Measurements from ENCODE around the gene STYXL1. TPM values are rescaled to one million over a fixed set of nuclear protein-coding genes. Genes with fewer than 3 reads are reported as not detected.
A peak's percentile ranks its signal among the peaks of the same experiment; 100 is the strongest.

STYXL1 gene
- total RNA-seq, 1 donor from 2014 or later = 49.8 TPM

DNA sequence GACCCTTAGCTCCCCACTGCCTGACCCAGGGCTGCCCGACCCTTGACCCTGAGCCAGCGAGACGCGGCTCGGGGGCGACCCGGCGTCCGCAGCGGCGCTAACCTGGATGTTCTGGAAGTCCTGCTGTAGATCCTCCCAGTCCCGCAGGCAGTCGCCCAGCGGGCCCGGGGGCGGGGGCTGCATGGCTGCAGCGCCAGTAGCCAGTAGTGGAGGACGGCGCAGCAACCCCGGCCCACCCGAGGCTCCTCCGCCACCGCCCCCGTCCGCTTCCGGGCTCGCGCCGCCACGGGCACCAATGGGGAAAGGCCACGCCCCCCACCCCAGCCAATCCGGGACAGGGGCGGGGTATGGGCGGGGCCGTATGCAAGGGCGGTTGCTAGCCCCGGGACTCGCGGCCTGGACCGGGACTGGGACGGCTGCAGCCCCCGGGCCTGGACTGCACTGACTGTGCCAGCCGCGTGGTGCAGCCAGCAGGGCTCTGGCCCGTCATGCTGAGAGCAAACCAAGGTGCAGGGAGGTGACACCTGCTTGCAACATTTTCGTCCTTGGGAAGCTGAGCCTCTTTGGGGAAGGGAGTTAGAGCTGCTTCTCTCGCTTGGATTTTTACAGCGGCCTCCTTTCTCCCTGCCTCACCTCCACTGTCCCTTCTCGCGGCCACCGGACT lies 53.3 kb downstream of the STYXL1 start, which contains the start of gene TMEM120A:
TSS of gene TMEM120A (minus strand) at position 208 of the 664 bp plus-strand sequence. CDS start at position 183, 25 bp downstream.
- peak; percentile 98 for DNase-seq (ENCODE audit: low read depth)

DNA sequence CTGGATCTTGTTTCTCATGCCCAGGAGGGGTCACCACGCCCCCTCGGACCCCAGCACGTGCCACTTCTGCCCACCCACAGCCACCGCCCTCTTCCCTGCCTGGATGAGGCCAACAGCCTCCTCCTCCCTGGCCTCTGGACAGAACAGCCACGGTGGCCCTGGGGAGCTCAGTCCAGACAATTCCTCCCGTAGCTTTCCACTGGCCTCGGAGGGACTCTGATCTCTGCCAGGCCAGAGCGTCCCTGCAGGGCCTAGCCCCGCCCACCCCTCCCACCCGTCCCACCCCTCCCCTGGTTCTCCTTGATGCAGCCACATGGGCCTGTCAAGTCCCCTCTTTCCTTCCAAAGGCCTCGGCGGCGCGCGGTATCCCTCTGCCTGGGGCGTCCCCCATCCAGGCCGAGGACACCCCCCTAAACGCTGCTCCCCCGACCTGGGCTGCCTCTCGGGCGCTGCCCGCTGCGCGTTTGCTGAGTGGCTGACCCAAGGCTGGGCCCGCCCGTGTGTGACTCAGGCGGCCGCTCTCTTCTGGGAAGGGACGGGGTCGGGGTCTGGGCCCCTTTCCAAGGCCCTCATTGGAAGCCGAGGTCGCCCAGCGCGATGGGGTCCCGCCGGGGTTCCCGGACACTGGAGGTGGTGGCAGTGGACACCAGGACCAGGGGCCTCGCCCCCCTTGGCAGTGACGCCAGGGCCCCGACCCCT lies 54.0 kb downstream of the STYXL1 start:
- DNase-seq (ENCODE audit: low read depth) = peak; percentile 100

DNA sequence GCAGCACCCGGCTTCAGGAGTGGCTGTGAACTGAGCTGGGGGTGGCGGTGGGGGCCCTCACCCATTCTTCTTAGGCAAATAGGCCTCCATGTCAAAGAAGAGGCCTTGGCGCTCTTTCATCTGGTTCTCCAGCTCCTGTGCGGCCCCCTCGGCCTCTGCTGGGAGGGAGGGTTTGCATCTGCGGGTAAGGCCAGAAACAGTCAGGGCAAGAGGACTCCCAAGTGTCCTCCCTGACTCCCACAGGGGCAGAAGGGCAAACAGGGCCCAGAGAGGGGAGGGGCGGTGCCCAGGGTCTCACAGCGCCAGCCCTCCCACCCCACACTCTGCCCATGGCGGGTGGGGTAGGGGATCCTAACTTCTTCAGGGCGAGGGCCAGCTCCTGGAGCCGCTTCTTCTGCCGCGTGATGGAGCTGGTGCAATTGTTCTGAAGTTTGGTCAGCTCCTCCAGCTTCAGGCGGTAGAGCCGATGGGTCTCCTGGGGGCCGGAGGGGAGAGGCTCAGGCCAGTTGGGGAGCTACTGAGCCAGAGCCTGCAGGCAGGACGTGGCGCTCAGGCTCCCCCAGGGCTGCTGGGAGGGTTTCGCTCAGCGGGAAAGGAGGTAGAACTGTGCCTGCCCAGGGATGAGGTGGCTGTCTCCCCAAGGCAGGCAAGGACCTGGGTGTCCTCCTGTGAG lies 55.6 kb downstream of the STYXL1 start:
- no peak for DNase-seq (ENCODE audit: low read depth)

DNA sequence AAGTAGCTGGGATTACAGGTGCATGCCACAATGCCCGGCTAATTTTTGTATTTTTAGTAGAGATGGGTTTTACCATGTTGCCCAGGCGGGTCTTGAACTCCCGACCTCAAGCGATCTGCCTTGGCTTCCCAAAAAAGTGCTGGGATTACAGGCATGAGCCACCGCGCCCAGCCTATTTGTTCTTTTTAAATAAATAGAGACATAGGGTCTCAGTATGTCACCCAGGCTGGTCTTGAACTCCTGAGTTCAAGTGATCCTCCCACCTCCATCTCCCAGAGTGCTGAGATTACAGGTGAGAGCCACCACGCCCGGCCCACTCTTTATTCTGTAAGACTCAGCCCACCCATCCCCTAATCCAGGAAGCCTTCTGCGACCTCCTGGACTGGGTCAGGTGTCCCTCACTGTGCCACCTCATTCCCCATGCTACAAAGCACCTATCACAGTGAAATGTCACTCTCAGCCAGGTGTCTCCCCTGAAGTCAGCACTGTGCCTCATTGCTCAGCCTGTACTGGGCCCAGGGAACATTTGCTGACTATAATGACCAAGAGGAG lies 56.2 kb downstream of the STYXL1 start:
- DNase-seq (ENCODE audit: low read depth) = no peak

DNA sequence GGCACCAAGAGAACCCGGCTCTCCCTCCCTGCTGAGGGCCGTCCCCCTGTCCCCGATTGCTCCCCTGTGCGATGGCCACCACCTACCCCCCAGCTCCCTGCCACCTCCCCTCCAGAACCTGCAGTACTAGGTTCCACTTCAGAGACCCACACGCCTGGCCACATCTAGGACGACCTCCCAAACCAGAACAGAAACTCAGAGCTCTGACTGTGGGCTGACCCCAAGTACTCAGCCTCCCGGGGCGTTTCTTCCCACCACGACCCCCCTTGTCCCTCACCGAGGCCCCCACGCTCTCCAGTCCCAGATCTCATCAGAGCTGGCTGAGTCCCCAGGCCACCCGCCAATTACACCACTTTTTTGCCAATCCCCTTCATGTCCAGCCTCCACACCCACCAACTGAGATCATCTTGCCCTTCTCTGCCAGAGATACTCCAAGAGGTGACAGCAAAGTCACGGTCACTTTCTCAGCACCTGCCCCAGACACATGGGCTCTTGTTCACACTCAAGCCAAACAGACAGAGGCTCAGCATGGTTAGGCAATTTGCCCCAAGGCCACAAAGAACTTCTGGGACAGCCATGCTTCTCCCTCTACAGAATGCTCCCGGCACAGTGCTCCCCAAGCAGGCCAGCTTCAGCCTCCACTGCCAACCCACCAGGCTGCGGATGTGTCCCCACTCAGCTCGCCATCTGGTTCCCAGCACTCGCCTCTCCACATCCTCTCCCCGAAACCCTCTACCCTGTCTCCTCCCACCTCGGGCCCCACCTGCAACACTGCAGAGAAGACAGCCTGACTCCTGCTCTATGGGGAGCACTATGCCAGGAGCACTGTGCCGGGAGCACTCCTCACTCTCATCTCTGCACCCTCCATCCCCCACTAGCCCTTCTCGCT lies 58.1 kb downstream of the STYXL1 start:
- peak; percentile 74 for DNase-seq (ENCODE audit: low read depth)

DNA sequence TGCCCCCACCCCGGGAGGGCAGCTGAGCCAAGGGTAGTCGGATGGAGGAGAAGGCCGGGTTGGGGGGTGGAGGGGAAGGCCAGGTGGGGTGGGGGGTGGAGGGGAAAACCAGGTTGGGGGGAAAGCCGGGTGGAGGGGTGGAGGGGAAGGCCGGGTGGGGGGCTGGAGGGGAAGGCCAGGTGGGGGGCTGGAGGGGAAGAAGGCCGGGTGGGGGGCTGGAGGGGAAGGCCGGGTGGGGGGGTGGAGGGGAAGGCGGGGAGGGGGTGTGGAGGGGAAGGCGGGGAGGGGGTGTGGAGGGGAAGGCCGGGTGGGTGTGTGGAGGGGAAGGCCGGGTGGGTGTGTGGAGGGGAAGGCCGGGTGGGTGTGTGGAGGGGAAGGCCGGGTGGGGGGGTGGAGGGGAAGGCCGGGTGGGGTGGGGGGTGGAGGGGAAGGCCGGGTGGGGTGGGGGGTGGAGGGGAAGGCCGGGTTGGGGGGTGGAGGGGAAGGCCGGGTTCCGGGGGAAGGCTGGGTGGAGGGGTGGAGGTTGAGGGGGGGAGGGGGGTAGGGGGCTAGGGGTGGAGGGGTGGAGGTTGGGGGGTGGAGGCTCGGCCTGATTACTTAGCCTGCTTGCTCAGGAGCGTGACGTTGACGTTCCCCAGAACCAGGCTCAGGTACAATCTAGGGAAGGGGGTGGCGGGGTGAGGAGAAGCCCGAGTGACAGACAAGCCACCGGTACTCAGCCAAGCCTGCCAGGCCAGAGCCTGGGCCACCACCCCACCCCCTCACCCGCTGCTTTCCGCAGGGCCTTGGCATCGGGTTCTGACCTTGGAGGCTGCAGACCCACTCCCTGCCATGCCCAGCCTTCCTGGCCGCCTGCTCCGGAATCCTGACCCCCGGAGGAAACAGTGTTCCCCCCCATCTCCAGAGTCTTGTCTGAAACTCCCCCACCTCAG lies 59.0 kb downstream of the STYXL1 start:
- no peak for DNase-seq (ENCODE audit: low read depth)

DNA sequence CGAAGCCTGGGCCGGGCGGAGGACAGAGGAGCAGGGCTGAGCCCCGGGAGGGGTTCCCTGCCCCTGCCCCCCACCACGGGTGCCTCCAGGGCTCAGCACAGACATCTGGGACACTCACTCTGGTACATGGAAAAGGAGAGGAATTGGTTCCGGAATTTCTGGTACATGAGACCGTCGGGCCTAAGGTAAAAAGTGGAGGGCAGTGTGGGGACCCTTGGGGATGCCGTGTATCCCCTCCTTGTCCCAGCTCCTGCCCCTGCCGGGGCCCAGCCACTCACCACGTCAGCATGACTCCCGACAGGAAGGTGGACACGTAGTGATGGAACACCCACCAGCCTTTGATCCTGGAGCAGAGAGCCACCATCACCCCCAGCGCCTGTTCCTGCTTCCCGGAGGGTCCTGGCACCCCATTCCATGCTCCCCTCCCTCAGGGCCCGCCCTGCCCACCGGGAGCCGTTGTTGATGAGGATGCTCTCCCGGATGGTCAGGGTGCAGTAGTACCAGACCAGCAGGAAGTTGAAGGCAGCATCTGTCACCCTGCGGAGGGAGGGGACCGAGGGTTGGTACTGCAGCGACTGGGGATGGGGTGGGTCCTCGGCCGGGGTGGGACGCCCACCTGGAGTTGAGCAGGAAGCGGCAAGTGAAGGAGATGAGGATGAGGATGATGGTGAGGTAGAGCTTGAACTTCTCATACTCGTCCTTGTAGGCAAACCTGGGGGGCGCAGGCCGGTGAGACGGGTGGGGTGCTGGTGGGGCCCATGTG lies 59.8 kb downstream of the STYXL1 start:
- no peak for DNase-seq (ENCODE audit: low read depth)

DNA sequence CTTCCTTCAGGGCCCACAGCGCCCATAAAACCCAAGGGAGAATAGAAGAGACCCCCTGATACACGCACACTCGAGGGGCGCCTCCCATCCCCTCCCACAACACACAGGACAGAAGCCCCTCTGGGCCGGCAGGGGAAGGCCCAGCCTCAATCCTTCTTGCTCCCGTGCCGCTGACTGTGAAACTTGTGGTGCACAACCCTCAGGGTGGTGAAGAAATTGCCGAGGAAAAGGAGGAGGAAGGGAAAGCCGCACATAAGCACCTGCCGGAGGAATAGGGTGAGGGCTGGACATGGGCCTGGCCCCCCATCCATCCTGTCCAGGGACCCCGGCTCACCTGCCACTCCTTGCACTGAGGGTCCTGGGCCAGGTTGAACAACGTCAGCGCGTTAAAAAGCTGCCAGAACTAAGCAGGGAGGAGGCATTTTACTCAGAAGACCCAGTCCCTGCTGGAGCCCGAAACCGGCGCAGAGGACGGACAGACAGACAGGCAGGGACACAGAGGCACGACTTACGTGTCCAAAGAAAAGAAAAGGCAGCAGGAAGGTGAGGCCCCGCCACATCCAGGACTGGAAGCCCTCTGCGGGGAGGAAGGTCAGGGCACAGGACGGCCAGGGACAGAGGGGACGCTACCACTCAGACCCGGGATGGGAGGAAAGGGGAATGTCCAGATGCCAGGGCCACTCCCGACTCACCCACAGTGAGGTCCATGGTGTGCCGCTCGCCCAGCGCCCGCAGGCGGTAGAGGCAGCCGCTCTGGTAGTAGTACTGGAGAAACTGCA lies 60.6 kb downstream of the STYXL1 start:
- no peak for DNase-seq (ENCODE audit: low read depth)

DNA sequence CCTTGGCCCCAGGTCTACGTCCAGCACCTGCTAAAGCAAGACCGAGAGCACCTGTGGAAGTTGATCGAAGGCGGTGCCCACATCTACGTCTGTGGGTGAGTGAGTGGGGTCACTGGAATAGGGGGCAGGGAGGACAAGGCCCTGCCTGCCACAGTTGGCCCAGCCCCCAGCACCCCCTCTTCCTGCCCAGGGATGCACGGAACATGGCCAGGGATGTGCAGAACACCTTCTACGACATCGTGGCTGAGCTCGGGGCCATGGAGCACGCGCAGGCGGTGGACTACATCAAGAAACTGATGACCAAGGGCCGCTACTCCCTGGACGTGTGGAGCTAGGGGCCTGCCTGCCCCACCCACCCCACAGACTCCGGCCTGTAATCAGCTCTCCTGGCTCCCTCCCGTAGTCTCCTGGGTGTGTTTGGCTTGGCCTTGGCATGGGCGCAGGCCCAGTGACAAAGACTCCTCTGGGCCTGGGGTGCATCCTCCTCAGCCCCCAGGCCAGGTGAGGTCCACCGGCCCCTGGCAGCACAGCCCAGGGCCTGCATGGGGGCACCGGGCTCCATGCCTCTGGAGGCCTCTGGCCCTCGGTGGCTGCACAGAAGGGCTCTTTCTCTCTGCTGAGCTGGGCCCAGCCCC lies 61.5 kb downstream of the STYXL1 start:
- no peak for DNase-seq (ENCODE audit: low read depth)

DNA sequence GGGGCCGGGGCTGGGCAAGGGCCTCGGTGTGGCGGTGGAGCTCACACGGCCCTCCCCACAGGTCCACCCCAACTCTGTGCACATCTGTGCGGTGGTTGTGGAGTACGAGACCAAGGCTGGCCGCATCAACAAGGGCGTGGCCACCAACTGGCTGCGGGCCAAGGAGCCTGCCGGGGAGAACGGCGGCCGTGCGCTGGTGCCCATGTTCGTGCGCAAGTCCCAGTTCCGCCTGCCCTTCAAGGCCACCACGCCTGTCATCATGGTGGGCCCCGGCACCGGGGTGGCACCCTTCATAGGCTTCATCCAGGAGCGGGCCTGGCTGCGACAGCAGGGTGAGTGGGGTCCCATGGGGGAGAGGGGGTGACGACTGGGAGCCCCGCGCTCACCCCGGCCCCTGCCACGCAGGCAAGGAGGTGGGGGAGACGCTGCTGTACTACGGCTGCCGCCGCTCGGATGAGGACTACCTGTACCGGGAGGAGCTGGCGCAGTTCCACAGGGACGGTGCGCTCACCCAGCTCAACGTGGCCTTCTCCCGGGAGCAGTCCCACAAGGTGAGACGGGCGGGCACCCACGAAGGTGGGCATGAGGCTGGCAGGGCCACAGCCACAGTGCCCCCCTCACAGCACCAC lies 62.2 kb downstream of the STYXL1 start:
- peak; percentile 10 for DNase-seq (ENCODE audit: low read depth)

DNA sequence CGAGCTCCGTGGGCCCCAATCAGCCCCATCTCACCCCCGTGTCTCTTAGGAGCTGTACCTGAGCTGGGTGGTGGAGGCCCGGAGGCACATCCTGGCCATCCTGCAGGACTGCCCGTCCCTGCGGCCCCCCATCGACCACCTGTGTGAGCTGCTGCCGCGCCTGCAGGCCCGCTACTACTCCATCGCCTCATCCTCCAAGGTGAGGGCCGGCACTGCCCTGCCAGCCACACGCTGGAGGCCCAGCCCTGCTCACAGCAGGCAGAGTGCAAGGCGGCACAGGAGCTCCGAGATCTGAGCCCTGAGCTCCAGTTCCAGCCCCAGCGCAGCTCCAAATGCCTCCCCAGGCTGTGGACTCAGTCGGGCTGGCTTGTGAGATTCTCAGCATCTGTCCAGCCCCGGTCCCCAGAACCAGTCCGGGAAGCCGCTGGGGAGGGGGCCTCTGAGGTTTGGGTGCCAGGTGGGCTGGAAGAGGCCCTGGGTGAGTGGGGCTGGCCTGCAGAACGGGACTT lies 62.7 kb downstream of the STYXL1 start:
- DNase-seq (ENCODE audit: low read depth) = no peak

DNA sequence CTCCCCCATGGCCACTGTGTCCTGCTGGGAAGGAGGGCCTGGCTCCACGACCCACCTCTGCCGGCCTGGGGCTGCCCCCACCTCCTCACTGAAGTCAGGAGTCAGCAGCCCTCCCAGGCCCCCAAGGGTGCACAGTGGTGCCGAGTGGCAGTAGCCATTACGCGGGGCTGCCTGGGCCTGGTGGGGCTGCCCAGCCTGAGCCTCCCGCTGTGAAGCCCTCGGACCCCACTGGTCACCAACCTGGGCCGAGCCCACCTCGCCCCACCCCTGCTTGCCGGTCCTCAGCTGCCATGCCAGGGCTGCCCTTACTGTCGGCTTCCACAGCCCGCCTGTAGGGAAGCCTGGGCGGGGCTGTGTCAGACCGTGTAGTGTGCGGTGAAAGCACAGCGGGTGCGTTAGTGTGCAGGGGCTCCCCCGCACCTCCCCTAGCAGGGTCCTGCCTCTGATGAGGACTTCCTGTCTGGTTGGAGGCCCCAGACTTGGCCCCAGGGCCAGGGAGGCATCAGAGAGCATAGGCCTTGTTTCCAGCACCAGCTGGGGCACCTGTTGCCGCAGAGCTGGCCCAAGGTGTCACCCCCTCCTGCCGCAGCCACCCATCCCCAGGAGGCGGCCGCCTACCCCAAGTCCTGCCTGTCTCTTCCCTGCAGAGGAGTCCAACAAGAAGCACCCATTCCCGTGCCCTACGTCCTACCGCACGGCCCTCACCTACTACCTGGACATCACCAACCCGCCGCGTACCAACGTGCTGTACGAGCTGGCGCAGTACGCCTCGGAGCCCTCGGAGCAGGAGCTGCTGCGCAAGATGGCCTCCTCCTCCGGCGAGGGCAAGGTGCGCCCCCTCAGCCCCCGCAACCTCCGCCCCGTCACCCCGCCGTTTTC lies 63.4 kb downstream of the STYXL1 start:
- no peak for DNase-seq (ENCODE audit: low read depth)

DNA sequence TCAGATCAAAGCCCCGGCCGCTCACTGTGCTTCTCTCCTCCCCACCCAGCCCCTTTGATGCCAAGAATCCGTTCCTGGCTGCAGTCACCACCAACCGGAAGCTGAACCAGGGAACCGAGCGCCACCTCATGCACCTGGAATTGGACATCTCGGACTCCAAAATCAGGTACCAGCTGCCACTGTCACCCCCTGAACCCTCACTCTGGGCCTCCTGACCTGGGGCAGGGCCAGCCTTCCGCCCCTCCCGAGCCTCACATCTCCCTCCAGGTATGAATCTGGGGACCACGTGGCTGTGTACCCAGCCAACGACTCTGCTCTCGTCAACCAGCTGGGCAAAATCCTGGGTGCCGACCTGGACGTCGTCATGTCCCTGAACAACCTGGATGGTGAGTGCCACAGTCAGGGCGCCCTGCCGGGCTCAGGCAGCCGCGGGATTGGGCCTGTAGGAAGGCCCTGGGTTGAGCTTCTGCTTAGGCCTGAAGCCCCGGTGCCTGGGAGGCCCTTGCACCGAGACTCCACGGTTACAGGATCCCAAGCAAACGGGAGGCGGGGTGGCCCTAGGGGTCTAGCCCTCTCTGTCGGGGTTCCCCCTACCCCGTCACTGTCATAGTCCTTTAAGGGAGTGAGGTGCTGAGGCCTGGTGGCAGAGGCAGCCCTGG lies 64.2 kb downstream of the STYXL1 start:
- no peak for DNase-seq (ENCODE audit: low read depth)

DNA sequence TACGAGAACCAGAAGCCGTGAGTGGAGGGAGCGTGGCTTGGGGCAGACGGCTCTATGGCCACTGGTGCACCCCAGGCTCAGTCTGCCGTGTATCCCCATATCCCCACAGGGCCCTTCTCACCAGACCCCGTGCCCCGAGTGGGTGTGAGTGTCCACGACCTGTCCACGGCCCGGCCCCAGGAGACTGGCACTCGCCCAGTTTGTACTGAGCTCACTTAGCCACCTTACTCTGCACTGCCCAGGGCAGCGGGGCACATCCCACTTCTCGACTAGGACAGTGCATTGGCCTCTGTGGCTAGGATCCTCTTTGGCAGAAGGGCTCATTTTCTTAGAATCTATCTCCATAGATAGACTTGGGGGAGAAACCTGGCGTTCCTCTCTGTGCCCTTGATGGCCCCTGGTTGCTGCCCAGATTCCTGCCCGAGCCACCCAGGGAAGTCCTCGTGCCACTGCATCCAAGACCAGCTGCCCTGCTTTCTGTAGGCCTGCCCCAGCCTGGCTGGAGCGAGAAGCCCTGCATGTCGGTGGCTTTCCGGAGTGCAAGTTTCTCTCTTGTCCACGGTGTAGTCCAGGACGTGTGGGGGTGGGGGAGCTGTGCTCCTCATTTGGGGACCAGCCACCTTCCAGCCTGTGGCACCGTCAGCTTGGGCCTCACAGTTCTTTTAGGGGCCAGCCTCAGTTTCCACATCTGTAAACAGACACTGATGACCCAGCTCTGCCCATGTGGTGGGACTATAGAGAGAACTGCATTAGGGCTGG lies 65.3 kb downstream of the STYXL1 start:
- no peak for DNase-seq (ENCODE audit: low read depth)

All from myocyte (in vitro differentiated cells).